HAP-1 (cell line): ENCODE data around the gene DUSP10.

Experiments used
- DNase-seq, 2 experiments: peaks; one replicate each; pipeline ENCODE4 v3.0.0-alpha.2; 2016 to 2020; ENCODE audit warnings: low spot score in 2 of 2
- H3K27me3 ChIP-seq: fragments of 250-450 bp; sonication (Bioruptor Pico); 2 replicates; pipeline ENCODE4 v1.5.1; 2020; ENCODE audit warnings: low read depth, mild to moderate bottlenecking, moderate library complexity
- H3K36me3 ChIP-seq: fragments of 250-450 bp; sonication (Bioruptor Pico); replicated peaks from 2 replicates; pipeline ENCODE4 v1.5.1; 2020; ENCODE audit warnings: mild to moderate bottlenecking
- H3K4me1 ChIP-seq: fragments of 250-450 bp; sonication (Bioruptor Pico); 2 replicates; pipeline ENCODE4 v1.5.1; 2020; ENCODE audit warnings: mild to moderate bottlenecking
- H3K4me3 ChIP-seq: fragments of 250-450 bp; sonication (Bioruptor Pico); 2 replicates; pipeline ENCODE4 v1.5.1; 2020; ENCODE audit warnings: mild to moderate bottlenecking, moderate library complexity
- H3K9me3 ChIP-seq: fragments of 250-450 bp; sonication (Bioruptor Pico); 2 replicates; pipeline ENCODE4 v1.5.1; 2020; ENCODE audit warnings: mild to moderate bottlenecking, moderate library complexity
- in situ Hi-C: fragments of 300-500 bp; cut with MboI; formaldehyde crosslinking; loops from 3 replicates; pipeline ENCODE4 v1.14.3; 2020; ENCODE audit warnings: low sequenced_read_pairs, inconsistent platforms, mixed read lengths

Gene DUSP10

DNA sequence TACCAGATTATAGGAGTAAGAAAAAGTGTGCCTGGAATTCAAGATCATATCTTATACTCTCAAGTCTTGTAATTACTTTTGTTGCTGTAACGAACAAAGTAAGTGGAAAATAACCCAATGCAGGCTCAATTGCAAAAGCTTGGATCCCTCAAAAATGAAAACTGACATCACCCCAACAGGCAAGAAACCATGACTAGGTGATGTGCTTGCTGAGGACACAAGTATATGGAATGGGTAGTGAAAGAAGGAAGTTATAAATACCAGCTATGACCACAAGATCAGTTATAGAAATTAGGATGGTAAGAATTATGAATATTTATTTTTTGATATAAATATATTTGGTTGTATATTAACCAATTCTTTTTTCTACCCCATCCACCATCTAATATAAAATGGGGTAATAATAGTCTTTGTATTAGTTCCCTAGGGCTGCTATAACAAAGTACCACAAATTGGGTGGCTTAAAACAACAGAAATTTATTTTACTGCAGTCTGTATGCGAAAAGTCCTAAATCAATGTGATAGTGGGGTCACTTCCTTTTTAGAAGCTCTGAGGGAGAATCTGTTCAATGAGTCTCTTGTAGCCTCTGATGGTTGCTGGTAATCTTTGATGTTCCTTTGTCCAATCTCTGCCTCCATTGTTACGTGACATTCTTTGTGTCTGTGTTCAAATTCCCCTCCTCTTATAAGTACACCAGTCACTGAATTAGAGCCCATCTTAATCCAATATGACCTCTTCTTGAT, 45.0 kb downstream of the DUSP10 start:
- no peaks in the 10 kb centered on the region for H3K36me3 ChIP-seq
- in situ Hi-C loops: no loop called here
- DNase-seq: no peak
- H3K9me3 ChIP-seq: no peaks in the 10 kb centered on the region
- no peak overlapping the region for H3K4me3 ChIP-seq
- no peaks in the 10 kb centered on the region for H3K27me3 ChIP-seq
- H3K4me1 ChIP-seq: no peaks in the 10 kb centered on the region

DNA sequence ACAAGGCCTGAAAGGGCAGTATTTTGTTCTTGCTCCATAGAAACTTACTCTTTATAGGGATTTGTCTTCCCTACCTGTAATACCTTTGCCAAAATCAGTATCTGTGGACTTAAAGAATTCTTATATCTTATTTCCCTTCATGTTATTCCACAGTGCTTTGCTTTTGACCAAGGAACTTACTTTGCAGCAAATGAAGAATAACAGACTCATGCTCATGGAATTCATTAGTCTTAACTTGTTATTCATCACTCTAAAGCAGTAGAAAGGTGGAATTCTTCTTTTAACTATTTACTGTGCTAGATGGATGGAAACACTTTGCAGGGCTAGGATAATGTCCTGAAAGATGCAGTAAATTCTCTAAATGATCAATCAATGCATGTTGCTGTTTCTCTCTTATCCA, 45.9 kb downstream of the DUSP10 start:
- DNase-seq: no peak
- H3K4me1 ChIP-seq: no peaks in the 10 kb centered on the region
- no peaks in the 10 kb centered on the region for H3K36me3 ChIP-seq
- H3K27me3 ChIP-seq: no peaks in the 10 kb centered on the region
- H3K9me3 ChIP-seq: no peaks in the 10 kb centered on the region
- in situ Hi-C loops: no loop called here
- no peak overlapping the region for H3K4me3 ChIP-seq

DNA sequence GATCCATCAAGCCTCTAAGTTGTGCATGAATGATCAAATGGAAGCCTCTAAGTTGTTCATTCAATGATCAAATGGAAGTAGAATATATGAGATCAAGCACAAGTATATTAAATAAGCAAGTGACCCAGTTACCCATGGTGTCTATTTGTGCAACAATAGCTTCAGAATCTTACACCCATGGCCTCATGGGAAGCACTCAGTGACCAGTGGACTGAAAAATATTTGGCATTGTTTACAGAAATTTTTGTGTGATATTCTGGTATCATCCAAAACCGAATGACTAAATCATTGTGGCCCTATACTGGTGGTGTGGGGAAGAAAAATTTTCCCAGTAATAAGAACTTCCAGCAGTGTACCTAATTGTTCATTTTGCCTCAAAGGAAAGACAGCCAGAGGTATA, 46.6 kb downstream of the DUSP10 start:
- H3K9me3 ChIP-seq: no peaks in the 10 kb centered on the region
- DNase-seq: no peak
- no peak overlapping the region for H3K4me3 ChIP-seq
- H3K4me1 ChIP-seq: no peaks in the 10 kb centered on the region
- in situ Hi-C loops: no loop called here
- no peaks in the 10 kb centered on the region for H3K27me3 ChIP-seq
- H3K36me3 ChIP-seq: no peaks in the 10 kb centered on the region

GRCh38 chr1:221694109-221694508, 47.8 kb downstream of the DUSP10 start:
- no peaks in the 10 kb centered on the region for H3K27me3 ChIP-seq
- no peaks in the 10 kb centered on the region for H3K9me3 ChIP-seq
- no peak for DNase-seq
- no peaks in the 10 kb centered on the region for H3K4me1 ChIP-seq
- H3K4me3 ChIP-seq: no peak overlapping the region
- in situ Hi-C loops: no loop called here
- no peaks in the 10 kb centered on the region for H3K36me3 ChIP-seq

DNA sequence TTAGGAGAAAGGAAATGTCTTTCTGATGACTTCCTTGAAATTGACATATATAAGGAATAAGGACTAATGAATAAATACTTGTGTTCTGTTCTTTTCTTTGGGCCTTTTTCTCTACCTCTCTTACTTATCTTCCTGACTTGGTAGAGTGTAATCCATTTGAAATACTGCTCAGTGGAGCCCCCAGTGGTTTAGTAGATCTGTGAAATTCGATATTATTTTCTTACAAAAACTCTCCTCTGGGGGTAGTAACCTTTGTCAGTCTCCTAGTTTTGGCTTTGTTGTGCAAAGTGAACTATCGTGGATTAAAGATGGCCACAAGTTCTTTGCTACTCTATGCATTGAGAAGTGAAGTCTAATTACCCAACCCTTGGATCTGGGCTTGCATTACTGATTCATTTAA, 48.8 kb downstream of the DUSP10 start:
- no peaks in the 10 kb centered on the region for H3K9me3 ChIP-seq
- peak; percentile 31 to 33 for DNase-seq
- no peaks in the 10 kb centered on the region for H3K27me3 ChIP-seq
- in situ Hi-C loops: no loop called here
- H3K4me1 ChIP-seq: no peaks in the 10 kb centered on the region
- no peaks in the 10 kb centered on the region for H3K36me3 ChIP-seq
- no peak overlapping the region for H3K4me3 ChIP-seq

- in situ Hi-C loops: no loop called here
- Histone ChIP-seq H3K4me1 (no peaks in the 10 kb centered on the region), H3K4me3 (no peak overlapping the region), H3K9me3 (no peaks in the 10 kb centered on the region), H3K36me3 (no peaks in the 10 kb centered on the region), H3K27me3 (no peaks in the 10 kb centered on the region)
- no peak for DNase-seq
These were observed 49.2 kb downstream of the DUSP10 start for GRCh38 chr1:221692643-221693042.

- no peak for DNase-seq
- Histone ChIP-seq H3K36me3 (no peaks in the 10 kb centered on the region), H3K27me3 (no peaks in the 10 kb centered on the region), H3K4me3 (no peak overlapping the region), H3K9me3 (no peaks in the 10 kb centered on the region), H3K4me1 (no peaks in the 10 kb centered on the region)
- in situ Hi-C loops: no loop called here
These were observed 50.6 kb downstream of the DUSP10 start for GRCh38 chr1:221691261-221691660.

- no peaks in the 10 kb centered on the region for H3K27me3 ChIP-seq
- no peaks in the 10 kb centered on the region for H3K9me3 ChIP-seq
- H3K36me3 ChIP-seq: no peaks in the 10 kb centered on the region
- H3K4me1 ChIP-seq: no peaks in the 10 kb centered on the region
- in situ Hi-C loops: no loop called here
- no peak overlapping the region for H3K4me3 ChIP-seq
- DNase-seq: no peak
These were observed 51.0 kb downstream of the DUSP10 start for GRCh38 chr1:221690858-221691257.

GRCh38 chr1:221689138-221689537, 52.8 kb downstream of the DUSP10 start:
- Histone ChIP-seq H3K9me3 (no peaks in the 10 kb centered on the region), H3K4me3 (no peak overlapping the region), H3K4me1 (no peaks in the 10 kb centered on the region), H3K36me3 (no peaks in the 10 kb centered on the region), H3K27me3 (no peaks in the 10 kb centered on the region)
- DNase-seq: no peak
- in situ Hi-C loops: no loop called here

DNA sequence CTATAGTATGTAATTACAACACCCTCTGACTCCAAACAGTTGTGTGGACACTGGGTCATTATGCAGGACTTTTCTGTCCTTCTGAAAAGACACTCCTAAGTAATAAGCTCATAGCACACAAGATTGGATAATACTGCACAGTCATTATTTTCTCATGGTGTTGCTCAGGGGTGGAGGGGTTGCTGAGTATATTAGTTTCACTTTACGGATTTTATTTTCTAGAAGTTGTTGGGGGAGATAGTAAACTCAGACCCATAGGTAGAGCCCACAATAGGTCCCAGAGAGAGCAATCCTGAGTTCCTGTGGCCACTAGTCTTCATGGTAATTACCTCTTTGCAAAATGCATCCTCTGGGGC, 53.4 kb downstream of the DUSP10 start:
- H3K27me3 ChIP-seq: no peaks in the 10 kb centered on the region
- no peaks in the 10 kb centered on the region for H3K4me1 ChIP-seq
- H3K36me3 ChIP-seq: no peaks in the 10 kb centered on the region
- H3K4me3 ChIP-seq: no peak overlapping the region
- no peak for DNase-seq
- H3K9me3 ChIP-seq: no peaks in the 10 kb centered on the region
- in situ Hi-C loops: no loop called here

- in situ Hi-C loops: no loop called here
- Histone ChIP-seq H3K27me3 (no peaks in the 10 kb centered on the region), H3K4me1 (no peaks in the 10 kb centered on the region), H3K9me3 (no peaks in the 10 kb centered on the region), H3K36me3 (no peaks in the 10 kb centered on the region), H3K4me3 (no peak overlapping the region)
- no peak for DNase-seq
These were observed 53.9 kb downstream of the DUSP10 start for GRCh38 chr1:221687836-221688487.

- H3K36me3 ChIP-seq: no peaks in the 10 kb centered on the region
- in situ Hi-C loops: no loop called here
- no peak for DNase-seq
- no peaks in the 10 kb centered on the region for H3K27me3 ChIP-seq
- no peaks in the 10 kb centered on the region for H3K4me1 ChIP-seq
- H3K4me3 ChIP-seq: no peak overlapping the region
- no peaks in the 10 kb centered on the region for H3K9me3 ChIP-seq
These were observed 58.2 kb downstream of the DUSP10 start for GRCh38 chr1:221683681-221684080.

DNA sequence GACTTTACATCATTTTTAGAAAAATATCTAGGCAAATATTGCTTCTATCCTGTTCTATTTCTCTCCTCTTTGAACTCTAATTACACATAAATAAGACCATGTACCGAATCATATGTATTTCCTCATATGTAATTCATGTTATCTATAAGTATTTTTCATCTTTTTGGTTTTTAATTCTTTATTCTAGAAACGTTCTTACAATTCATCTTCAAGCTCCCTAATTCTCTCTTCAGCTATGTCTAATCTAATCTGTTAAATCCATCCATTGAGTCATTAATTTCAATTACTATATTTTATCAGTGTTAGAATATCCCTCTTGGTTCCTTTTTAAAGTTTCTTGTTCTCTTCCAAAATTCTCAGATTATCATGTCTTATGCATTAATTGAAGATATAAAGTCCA, 61.8 kb downstream of the DUSP10 start:
- Histone ChIP-seq H3K36me3 (no peaks in the 10 kb centered on the region), H3K4me3 (no peak overlapping the region), H3K27me3 (no peaks in the 10 kb centered on the region), H3K4me1 (no peaks in the 10 kb centered on the region), H3K9me3 (no peaks in the 10 kb centered on the region)
- no peak for DNase-seq
- in situ Hi-C loops: no loop called here

GRCh38 chr1:221678014-221678413, 63.9 kb downstream of the DUSP10 start:
- in situ Hi-C loops: no loop called here
- Histone ChIP-seq H3K27me3 (no peaks in the 10 kb centered on the region), H3K4me3 (no peak overlapping the region), H3K36me3 (no peaks in the 10 kb centered on the region), H3K9me3 (no peaks in the 10 kb centered on the region), H3K4me1 (no peaks in the 10 kb centered on the region)
- DNase-seq: no peak
